ENCODE data around the gene MEF2A. TPM values are rescaled to one million over a fixed set of nuclear protein-coding genes. Genes with fewer than 3 reads are reported as not detected.
A peak's percentile ranks its signal among the peaks of the same experiment; 100 is the strongest.
"Not testable (repeated sequence)": the region's sequence is repeated elsewhere in the genome, so short reads cannot be mapped to it uniquely, and the experiment has no call there.

Gene MEF2A
- total RNA-seq (2014; rRNA removed; shearing (Covaris generic)) = 13.6 and 19.7 TPM in 2 replicates

GRCh38 chr15:99565299-99566156 lies at the start of gene MEF2A:
Gene MEF2A, plus strand, starts transcription at chr15:99565984. Its CDS starts 67,136 bp downstream, at chr15:99633120.
- Histone ChIP-seq H3K27me3 (ENCODE audit: control insufficient read depth, insufficient read depth, low read length) (no peaks in the 10 kb centered on the region; the same call in 1 of the 2 replicates), H3K36me3 (replicated peaks; ENCODE audit: control insufficient read depth, insufficient read depth, low read length) (no peaks in the 10 kb centered on the region), H3K4me3 (ENCODE audit: insufficient read depth, low read depth, low read length) (peak within 1 kb of the TSS; percentile 78)
- peak; percentile 95 for DNase-seq

- no peak for DNase-seq
- Histone ChIP-seq H3K27me3 (ENCODE audit: control insufficient read depth, insufficient read depth, low read length) (no peaks in the 10 kb centered on the region), H3K36me3 (replicated peaks; ENCODE audit: control insufficient read depth, insufficient read depth, low read length) (no peaks in the 10 kb centered on the region), H3K4me3 (ENCODE audit: insufficient read depth, low read depth, low read length) (no peak overlapping the region)
Observed at GRCh38 chr15:99518191-99518590, 47.6 kb upstream of the MEF2A start.

- not testable (repeated sequence) for DNase-seq; H3K36me3 ChIP-seq (replicated peaks; ENCODE audit: control insufficient read depth, insufficient read depth, low read length); H3K27me3 ChIP-seq (ENCODE audit: control insufficient read depth, insufficient read depth, low read length); H3K4me3 ChIP-seq (ENCODE audit: insufficient read depth, low read depth, low read length)
Observed at GRCh38 chr15:99519366-99519765, 46.4 kb upstream of the MEF2A start.

- no peaks in the 10 kb centered on the region for H3K36me3 ChIP-seq (replicated peaks; ENCODE audit: control insufficient read depth, insufficient read depth, low read length)
- no peaks in the 10 kb centered on the region for H3K27me3 ChIP-seq (ENCODE audit: control insufficient read depth, insufficient read depth, low read length)
- H3K4me3 ChIP-seq (ENCODE audit: insufficient read depth, low read depth, low read length) = no peak overlapping the region
- no peak for DNase-seq
Observed at GRCh38 chr15:99522288-99522687, 43.5 kb upstream of the MEF2A start.

GRCh38 chr15:99526176-99526575 lies 39.6 kb upstream of the MEF2A start:
- Histone ChIP-seq H3K27me3 (ENCODE audit: control insufficient read depth, insufficient read depth, low read length) (no peaks in the 10 kb centered on the region), H3K4me3 (ENCODE audit: insufficient read depth, low read depth, low read length) (no peak overlapping the region), H3K36me3 (replicated peaks; ENCODE audit: control insufficient read depth, insufficient read depth, low read length) (no peaks in the 10 kb centered on the region)
- no peak for DNase-seq

- H3K27me3 ChIP-seq (ENCODE audit: control insufficient read depth, insufficient read depth, low read length) = no peaks in the 10 kb centered on the region
- no peak for DNase-seq
- H3K4me3 ChIP-seq (ENCODE audit: insufficient read depth, low read depth, low read length) = no peak overlapping the region
- H3K36me3 ChIP-seq (replicated peaks; ENCODE audit: control insufficient read depth, insufficient read depth, low read length) = no peaks in the 10 kb centered on the region
Observed at GRCh38 chr15:99526671-99527070, 39.1 kb upstream of the MEF2A start.

- Histone ChIP-seq H3K27me3 (ENCODE audit: control insufficient read depth, insufficient read depth, low read length) (no peaks in the 10 kb centered on the region), H3K36me3 (replicated peaks; ENCODE audit: control insufficient read depth, insufficient read depth, low read length) (no peaks in the 10 kb centered on the region), H3K4me3 (ENCODE audit: insufficient read depth, low read depth, low read length) (no peak overlapping the region)
- no peak for DNase-seq
Observed at GRCh38 chr15:99536422-99537040, 29.3 kb upstream of the MEF2A start.

- Histone ChIP-seq H3K4me3 (ENCODE audit: insufficient read depth, low read depth, low read length) (no peak overlapping the region), H3K27me3 (ENCODE audit: control insufficient read depth, insufficient read depth, low read length) (no peaks in the 10 kb centered on the region), H3K36me3 (replicated peaks; ENCODE audit: control insufficient read depth, insufficient read depth, low read length) (no peaks in the 10 kb centered on the region)
- DNase-seq = no peak
Observed at GRCh38 chr15:99537344-99537743, 28.4 kb upstream of the MEF2A start.

- Histone ChIP-seq H3K27me3 (ENCODE audit: control insufficient read depth, insufficient read depth, low read length) (no peaks in the 10 kb centered on the region), H3K36me3 (replicated peaks; ENCODE audit: control insufficient read depth, insufficient read depth, low read length) (no peaks in the 10 kb centered on the region), H3K4me3 (ENCODE audit: insufficient read depth, low read depth, low read length) (no peak overlapping the region)
- no peak for DNase-seq
Observed at GRCh38 chr15:99538261-99538660, 27.5 kb upstream of the MEF2A start.

- no peak for DNase-seq
- Histone ChIP-seq H3K36me3 (replicated peaks; ENCODE audit: control insufficient read depth, insufficient read depth, low read length) (no peaks in the 10 kb centered on the region), H3K27me3 (ENCODE audit: control insufficient read depth, insufficient read depth, low read length) (no peaks in the 10 kb centered on the region), H3K4me3 (ENCODE audit: insufficient read depth, low read depth, low read length) (no peak overlapping the region)
Observed at GRCh38 chr15:99542828-99543227, 23.0 kb upstream of the MEF2A start.

GRCh38 chr15:99545605-99546004 lies 20.2 kb upstream of the MEF2A start:
- H3K4me3 ChIP-seq (ENCODE audit: insufficient read depth, low read depth, low read length) = no peak overlapping the region
- H3K36me3 ChIP-seq (replicated peaks; ENCODE audit: control insufficient read depth, insufficient read depth, low read length) = no peaks in the 10 kb centered on the region
- no peaks in the 10 kb centered on the region for H3K27me3 ChIP-seq (ENCODE audit: control insufficient read depth, insufficient read depth, low read length)
- no peak for DNase-seq

- DNase-seq = no peak
- Histone ChIP-seq H3K4me3 (ENCODE audit: insufficient read depth, low read depth, low read length) (no peak overlapping the region), H3K27me3 (ENCODE audit: control insufficient read depth, insufficient read depth, low read length) (no peaks in the 10 kb centered on the region), H3K36me3 (replicated peaks; ENCODE audit: control insufficient read depth, insufficient read depth, low read length) (no peaks in the 10 kb centered on the region)
Observed at GRCh38 chr15:99546441-99547100, 19.2 kb upstream of the MEF2A start.

GRCh38 chr15:99547517-99547916 lies 18.3 kb upstream of the MEF2A start:
- Histone ChIP-seq H3K36me3 (replicated peaks; ENCODE audit: control insufficient read depth, insufficient read depth, low read length) (no peaks in the 10 kb centered on the region), H3K4me3 (ENCODE audit: insufficient read depth, low read depth, low read length) (no peak overlapping the region), H3K27me3 (ENCODE audit: control insufficient read depth, insufficient read depth, low read length) (no peaks in the 10 kb centered on the region)
- DNase-seq = no peak

- no peak for DNase-seq
- Histone ChIP-seq H3K4me3 (ENCODE audit: insufficient read depth, low read depth, low read length) (no peak overlapping the region), H3K36me3 (replicated peaks; ENCODE audit: control insufficient read depth, insufficient read depth, low read length) (no peaks in the 10 kb centered on the region), H3K27me3 (ENCODE audit: control insufficient read depth, insufficient read depth, low read length) (no peaks in the 10 kb centered on the region)
Observed at GRCh38 chr15:99550077-99550476, 15.7 kb upstream of the MEF2A start.

- Histone ChIP-seq H3K4me3 (ENCODE audit: insufficient read depth, low read depth, low read length) (no peak overlapping the region), H3K27me3 (ENCODE audit: control insufficient read depth, insufficient read depth, low read length) (no peaks in the 10 kb centered on the region), H3K36me3 (replicated peaks; ENCODE audit: control insufficient read depth, insufficient read depth, low read length) (no peaks in the 10 kb centered on the region)
- no peak for DNase-seq
Observed at GRCh38 chr15:99552111-99552510, 13.7 kb upstream of the MEF2A start.

All from H7 (cell line).